ENCODE results near the gene DTWD1.

DNA sequence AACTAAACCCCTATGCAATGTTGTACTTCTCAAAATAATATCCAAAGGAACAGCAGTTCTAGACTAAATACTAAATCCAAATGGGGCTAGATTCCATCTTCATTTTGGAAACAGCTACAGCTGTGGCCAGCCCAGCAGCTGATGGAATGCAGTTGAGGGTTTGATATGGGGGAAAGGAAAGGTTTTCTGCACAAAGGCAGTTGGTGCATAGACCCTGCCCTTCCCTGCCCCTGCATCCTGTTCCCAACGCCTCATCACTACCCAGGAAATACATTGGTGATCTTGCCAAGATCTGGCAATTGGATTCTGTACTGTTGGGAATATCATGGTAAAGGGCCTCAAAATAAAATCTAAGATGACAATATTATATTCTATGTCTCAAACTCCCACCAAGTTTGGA lies 43.9 kb downstream of the DTWD1 start:
- TF ChIP-seq, protein P1, sequence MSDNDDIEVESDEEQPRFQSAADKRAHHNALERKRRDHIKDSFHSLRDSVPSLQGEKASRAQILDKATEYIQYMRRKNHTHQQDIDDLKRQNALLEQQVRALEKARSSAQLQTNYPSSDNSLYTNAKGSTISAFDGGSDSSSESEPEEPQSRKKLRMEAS (IDR thresholded peaks at IDR 0.05; ENCODE audit: insufficient read depth, insufficient read length), result no peak
- TF ChIP-seq POLR2A (IDR thresholded peaks at IDR 0.05; ENCODE audit: low read depth, low read length), result no peak
- no peak for TF ChIP-seq MYC (IDR thresholded peaks at IDR 0.05; ENCODE audit: low read depth, low read length)
- TF ChIP-seq, protein P2, sequence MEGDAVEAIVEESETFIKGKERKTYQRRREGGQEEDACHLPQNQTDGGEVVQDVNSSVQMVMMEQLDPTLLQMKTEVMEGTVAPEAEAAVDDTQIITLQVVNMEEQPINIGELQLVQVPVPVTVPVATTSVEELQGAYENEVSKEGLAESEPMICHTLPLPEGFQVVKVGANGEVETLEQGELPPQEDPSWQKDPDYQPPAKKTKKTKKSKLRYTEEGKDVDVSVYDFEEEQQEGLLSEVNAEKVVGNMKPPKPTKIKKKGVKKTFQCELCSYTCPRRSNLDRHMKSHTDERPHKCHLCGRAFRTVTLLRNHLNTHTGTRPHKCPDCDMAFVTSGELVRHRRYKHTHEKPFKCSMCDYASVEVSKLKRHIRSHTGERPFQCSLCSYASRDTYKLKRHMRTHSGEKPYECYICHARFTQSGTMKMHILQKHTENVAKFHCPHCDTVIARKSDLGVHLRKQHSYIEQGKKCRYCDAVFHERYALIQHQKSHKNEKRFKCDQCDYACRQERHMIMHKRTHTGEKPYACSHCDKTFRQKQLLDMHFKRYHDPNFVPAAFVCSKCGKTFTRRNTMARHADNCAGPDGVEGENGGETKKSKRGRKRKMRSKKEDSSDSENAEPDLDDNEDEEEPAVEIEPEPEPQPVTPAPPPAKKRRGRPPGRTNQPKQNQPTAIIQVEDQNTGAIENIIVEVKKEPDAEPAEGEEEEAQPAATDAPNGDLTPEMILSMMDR (IDR thresholded peaks at IDR 0.05; ENCODE audit: extremely low read depth in 1 of 2, insufficient read depth in 1 of 2, low read depth in 1 of 2, low read length in 2 of 2), result no peak
- no peak for TF ChIP-seq JUN (IDR thresholded peaks at IDR 0.05; ENCODE audit: borderline replicate concordance, insufficient read depth, insufficient read length, low read depth)
- no peak for TF ChIP-seq FOS (IDR thresholded peaks at IDR 0.05; ENCODE audit: borderline replicate concordance, insufficient read depth, low read length)
- no peak for TF ChIP-seq EZH2 (IDR thresholded peaks at IDR 0.05; ENCODE audit: borderline replicate concordance, low read depth, low read length, severe bottlenecking)
- TF ChIP-seq POLR2AphosphoS5 (IDR thresholded peaks at IDR 0.05; ENCODE audit: insufficient read depth, low read depth, low read length), result no peak
- TF ChIP-seq GATA2 (IDR thresholded peaks at IDR 0.05; ENCODE audit: insufficient read depth, insufficient read length, low read depth, low read length), result no peak

All from endothelial cell of umbilical vein (primary cell).